ENCODE results near the gene HMCN2. TPM values are rescaled to one million over a fixed set of nuclear protein-coding genes. Genes with fewer than 3 reads are reported as not detected.

Gene HMCN2
- total and polyA plus RNA-seq, 2 experiments from 2014 or later = 0.27 to 0.36 TPM

DNA sequence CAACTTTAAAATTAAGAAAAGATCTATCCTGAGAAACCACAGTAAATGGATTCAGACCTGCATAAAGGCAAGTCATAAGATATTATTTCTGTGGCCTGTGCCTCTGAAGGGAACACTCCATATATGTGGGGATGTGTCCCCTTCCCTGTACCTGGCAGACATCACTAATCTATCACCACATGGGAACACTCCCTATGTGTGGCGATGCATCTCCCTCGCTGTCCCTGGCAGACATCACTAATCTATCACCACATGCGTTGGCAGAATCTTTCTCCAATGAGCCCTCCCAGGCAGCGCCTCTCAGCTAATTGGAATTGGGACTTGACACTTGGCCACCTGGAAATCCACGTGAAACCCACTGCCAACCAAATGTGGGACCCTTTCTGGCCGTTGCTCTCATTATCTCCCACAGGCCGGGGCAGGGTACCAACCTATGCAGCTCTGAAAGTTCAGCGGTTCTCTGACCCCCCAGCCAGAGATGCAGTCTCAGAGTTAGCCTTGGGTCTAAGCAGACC lies 154.0 kb downstream of the HMCN2 start:
- H3K9me3 ChIP-seq (ENCODE audit: low read depth) = no peaks in the 10 kb centered on the region
- no peaks in the 10 kb centered on the region for H3K36me3 ChIP-seq
- H3K27me3 ChIP-seq = no peaks in the 10 kb centered on the region
- DNase-seq (ENCODE audit: low read depth in 1 of 2, low spot score in 1 of 2) = no peak
- H3K4me3 ChIP-seq = no peak overlapping the region
- H3K4me1 ChIP-seq (ENCODE audit: low read depth) = peaks cover 11% of the 10 kb centered on the region
- TF ChIP-seq, protein P1, sequence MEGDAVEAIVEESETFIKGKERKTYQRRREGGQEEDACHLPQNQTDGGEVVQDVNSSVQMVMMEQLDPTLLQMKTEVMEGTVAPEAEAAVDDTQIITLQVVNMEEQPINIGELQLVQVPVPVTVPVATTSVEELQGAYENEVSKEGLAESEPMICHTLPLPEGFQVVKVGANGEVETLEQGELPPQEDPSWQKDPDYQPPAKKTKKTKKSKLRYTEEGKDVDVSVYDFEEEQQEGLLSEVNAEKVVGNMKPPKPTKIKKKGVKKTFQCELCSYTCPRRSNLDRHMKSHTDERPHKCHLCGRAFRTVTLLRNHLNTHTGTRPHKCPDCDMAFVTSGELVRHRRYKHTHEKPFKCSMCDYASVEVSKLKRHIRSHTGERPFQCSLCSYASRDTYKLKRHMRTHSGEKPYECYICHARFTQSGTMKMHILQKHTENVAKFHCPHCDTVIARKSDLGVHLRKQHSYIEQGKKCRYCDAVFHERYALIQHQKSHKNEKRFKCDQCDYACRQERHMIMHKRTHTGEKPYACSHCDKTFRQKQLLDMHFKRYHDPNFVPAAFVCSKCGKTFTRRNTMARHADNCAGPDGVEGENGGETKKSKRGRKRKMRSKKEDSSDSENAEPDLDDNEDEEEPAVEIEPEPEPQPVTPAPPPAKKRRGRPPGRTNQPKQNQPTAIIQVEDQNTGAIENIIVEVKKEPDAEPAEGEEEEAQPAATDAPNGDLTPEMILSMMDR (IDR thresholded peaks at IDR 0.05; ENCODE audit: low read depth, low read length) = no peak
- no peak overlapping the region for H3K27ac ChIP-seq

DNA sequence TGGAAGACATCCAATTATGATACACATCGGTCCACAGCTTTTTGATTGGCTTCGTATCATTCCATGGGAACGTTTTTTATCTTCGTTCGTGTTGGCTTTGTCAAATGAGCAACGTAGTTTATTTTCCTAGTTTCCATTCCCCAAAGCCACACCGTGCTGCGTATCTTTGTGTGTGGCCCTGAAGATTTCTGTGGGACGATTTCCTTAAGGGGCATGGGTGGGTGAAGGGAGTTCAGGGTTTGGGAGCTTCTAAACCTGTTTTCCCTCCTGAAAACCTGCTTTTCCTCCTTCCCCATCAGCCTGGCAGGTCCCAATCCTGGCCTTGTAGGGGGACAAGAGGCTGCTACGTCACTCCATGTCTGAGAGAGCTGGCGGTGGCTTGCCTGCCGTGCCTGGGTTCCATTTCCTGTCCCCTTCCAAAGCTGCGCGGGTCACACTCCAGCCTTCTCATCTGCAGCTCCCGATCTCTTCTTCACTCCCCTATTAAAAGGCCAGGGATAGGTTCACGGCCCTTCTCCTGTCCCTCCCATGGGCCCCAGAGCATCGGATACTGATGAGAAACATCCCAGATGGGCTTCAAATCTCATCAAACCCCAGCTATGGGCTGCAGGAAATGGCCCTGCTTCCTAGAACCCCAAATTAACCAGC lies 155.7 kb downstream of the HMCN2 start:
- Histone ChIP-seq H3K27me3 (no peaks in the 10 kb centered on the region), H3K27ac (no peak overlapping the region)
- no peak for DNase-seq (ENCODE audit: low read depth in 1 of 2, low spot score in 1 of 2)

DNA sequence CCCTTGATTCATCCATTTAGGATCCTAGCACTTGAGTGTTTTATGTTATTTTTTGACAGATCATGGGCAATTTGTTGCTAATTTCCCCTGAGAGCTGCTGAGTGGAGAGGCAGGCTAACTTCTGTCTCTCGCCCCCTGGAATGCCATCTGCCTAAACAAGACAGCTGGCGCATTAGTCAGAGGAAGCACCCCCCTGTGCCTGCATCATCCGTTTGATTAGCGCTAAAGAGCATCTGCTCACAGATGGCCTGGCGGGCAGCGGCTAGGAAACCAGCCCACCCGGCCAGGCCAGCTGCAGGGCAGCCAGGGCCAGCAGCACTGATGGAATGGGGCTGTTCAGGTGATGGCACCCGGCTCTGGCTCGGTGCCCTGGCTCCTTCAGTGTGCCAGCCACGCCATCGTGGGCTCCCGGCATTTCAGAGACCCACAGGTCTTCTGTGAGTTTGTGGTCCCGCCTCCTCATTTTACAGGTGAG lies 156.3 kb downstream of the HMCN2 start:
- peak in 1 of 2 donors; percentile 59 for DNase-seq (ENCODE audit: low read depth in 1 of 2, low spot score in 1 of 2)
- H3K4me3 ChIP-seq = no peak overlapping the region
- H3K27ac ChIP-seq = no peak overlapping the region
- no peaks in the 10 kb centered on the region for H3K27me3 ChIP-seq
- TF ChIP-seq, protein P1 (IDR thresholded peaks at IDR 0.05; ENCODE audit: low read depth, low read length) = no peak
- H3K9me3 ChIP-seq (ENCODE audit: low read depth) = no peaks in the 10 kb centered on the region
- no peaks in the 10 kb centered on the region for H3K36me3 ChIP-seq
- peaks cover 14% of the 10 kb centered on the region for H3K4me1 ChIP-seq (ENCODE audit: low read depth)

More for the DNA sequence above, 155.7 kb downstream of the HMCN2 start:
- Histone ChIP-seq H3K36me3 (no peaks in the 10 kb centered on the region), H3K4me1 (ENCODE audit: low read depth) (peaks cover 14% of the 10 kb centered on the region), H3K9me3 (ENCODE audit: low read depth) (no peaks in the 10 kb centered on the region), H3K4me3 (no peak overlapping the region)
- TF ChIP-seq, protein P1 (IDR thresholded peaks at IDR 0.05; ENCODE audit: low read depth, low read length) = no peak

DNA sequence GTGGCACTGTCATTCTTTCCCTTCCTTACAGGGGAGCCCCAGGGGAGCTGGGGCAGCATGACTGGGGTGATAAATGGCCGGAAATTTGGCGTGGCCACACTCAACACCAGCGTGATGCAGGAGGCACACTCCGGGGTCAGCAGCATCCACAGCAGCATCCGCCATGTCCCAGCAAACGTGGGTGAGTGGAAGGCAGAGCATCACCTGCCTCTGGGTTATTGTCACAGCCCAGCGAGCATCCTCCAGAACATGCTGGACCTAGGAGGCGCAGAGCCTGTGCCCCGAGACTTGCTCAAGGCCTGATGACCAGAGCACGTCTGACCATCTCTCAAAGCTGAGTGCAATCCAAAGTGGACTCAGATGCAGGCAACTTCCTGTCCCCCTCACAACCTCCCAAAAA lies 157.0 kb downstream of the HMCN2 start:
- peaks cover 14% of the 10 kb centered on the region for H3K4me1 ChIP-seq (ENCODE audit: low read depth)
- no peaks in the 10 kb centered on the region for H3K36me3 ChIP-seq
- TF ChIP-seq, protein P1 (IDR thresholded peaks at IDR 0.05; ENCODE audit: low read depth, low read length) = no peak
- no peak overlapping the region for H3K4me3 ChIP-seq
- no peak for DNase-seq (ENCODE audit: low read depth in 1 of 2, low spot score in 1 of 2)
- H3K27me3 ChIP-seq = no peaks in the 10 kb centered on the region
- no peak overlapping the region for H3K27ac ChIP-seq
- no peaks in the 10 kb centered on the region for H3K9me3 ChIP-seq (ENCODE audit: low read depth)

DNA sequence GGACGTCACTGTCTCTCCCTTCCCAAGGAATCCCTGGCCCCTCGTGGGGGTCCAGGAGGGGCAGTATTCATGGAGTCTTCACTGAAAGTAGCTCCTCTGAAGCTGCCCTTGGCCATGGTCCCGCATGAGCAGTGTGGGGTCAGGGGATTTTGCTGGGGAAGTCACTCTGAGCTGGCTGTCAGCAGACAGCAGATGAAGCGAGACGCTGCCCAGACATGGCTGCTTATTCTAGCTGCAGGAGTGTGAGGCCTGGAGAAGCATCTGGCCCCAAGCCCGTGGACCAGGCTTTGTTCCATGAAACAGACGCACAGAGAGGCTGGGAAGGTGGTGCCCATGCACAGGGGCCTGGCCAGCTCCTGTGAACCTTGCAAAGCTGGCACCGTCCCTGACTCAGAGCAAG lies 157.7 kb downstream of the HMCN2 start:
- DNase-seq (ENCODE audit: low read depth in 1 of 2, low spot score in 1 of 2) = peak; percentile 19 to 83
- Histone ChIP-seq H3K27me3 (no peaks in the 10 kb centered on the region), H3K27ac (no peak overlapping the region)

More for the DNA sequence above, 157.7 kb downstream of the HMCN2 start:
- TF ChIP-seq, protein P1 (IDR thresholded peaks at IDR 0.05; ENCODE audit: low read depth, low read length) = no peak
- Histone ChIP-seq H3K4me1 (ENCODE audit: low read depth) (peaks cover 14% of the 10 kb centered on the region), H3K4me3 (no peak overlapping the region), H3K36me3 (no peaks in the 10 kb centered on the region), H3K9me3 (ENCODE audit: low read depth) (no peaks in the 10 kb centered on the region)
